ENCODE data around the gene CRYBA2.
A peak's percentile ranks its signal among the peaks of the same experiment; 100 is the strongest.

Gene CRYBA2

DNA sequence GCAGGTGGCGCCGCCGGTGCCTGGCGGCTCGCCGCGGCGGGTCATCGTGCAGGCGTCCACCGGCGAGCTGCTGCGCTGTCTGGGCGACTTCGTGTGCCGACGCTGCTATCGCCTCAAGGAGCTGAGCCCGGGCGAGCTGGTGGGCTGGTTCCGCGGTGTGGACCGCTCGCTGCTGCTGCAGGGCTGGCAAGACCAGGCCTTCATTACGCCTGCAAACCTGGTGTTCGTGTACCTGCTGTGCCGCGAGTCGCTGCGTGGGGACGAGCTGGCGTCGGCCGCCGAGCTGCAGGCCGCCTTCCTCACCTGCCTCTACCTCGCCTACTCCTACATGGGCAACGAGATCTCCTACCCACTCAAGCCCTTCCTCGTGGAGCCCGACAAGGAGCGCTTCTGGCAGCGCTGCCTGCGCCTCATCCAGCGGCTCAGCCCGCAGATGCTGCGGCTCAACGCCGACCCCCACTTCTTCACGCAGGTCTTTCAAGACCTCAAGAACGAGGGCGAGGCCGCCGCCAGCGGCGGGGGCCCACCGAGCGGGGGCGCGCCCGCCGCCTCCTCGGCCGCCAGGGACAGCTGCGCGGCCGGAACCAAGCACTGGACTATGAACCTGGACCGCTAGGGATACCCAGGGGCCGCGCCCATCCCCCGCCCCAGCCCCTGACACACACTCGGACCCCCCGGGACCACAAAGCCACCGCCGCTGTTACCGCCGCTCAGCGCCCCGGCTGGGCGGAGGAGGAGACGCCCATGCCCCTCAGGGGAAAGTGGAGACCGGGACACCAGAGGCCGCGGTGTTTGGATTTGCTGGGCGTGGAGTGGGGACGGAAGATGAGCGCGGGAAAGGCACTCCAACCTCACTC, 32.7 kb downstream of the CRYBA2 start:
- no peak for TF ChIP-seq CTCF (IDR thresholded peaks at IDR 0.05; ENCODE audit: borderline replicate concordance, insufficient read depth, low read depth, low read length)
- no peak overlapping the region for H3K4me3 ChIP-seq (ENCODE audit: low read depth, low read length)

DNA sequence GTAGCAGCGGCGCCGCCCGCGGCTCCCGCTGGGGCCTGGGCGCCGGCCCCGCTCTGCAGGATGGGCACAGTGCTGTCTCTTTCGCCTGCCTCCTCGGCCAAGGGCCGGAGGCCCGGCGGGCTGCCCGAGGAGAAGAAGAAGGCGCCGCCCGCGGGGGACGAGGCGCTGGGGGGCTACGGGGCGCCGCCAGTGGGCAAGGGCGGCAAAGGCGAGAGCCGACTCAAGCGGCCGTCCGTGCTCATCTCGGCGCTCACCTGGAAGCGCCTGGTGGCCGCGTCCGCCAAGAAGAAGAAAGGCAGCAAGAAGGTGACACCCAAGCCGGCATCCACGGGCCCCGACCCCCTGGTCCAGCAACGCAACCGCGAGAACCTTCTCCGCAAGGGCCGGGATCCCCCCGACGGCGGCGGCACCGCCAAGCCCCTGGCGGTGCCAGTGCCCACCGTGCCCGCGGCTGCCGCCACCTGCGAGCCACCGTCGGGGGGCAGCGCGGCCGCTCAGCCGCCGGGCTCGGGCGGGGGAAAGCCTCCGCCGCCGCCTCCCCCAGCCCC, 33.4 kb downstream of the CRYBA2 start:
- peak overlapping the region; percentile 31 for H3K4me3 ChIP-seq (ENCODE audit: low read depth, low read length)
- TF ChIP-seq CTCF (IDR thresholded peaks at IDR 0.05; ENCODE audit: borderline replicate concordance, insufficient read depth, low read depth, low read length): no peak

DNA sequence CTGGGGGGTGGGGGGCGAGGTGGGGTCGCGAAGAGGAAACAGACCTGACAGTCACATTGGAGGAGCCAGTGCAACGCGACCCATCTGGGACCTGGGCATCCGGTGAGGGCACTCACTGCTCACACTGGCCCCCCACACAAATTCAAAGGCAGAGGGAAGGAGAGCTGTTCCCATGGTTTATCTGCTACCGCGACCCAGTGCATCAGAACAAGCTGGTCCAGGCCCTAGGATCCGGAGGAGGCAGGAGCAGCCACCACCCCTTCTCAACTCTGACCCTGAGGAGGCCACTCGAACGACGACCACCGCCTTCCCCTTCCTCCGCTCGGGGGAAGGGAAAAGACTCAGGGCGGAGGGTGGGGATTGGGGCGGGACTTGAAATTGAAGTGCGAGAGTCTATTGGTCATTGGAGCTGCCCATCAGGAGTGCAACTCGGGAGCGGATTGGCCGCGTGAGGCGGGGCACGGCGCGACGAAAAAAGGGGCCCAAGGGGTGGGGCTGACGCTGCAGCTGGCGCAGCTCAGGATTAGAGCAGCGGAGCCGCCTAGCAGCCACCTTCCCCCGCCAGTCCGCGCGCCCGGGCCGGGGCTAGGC, 34.0 kb downstream of the CRYBA2 start, which contains the start of gene CDK5R2:
TSS of gene CDK5R2 (plus strand) at position 526 of the 591 bp plus-strand sequence. CDS start 155 bp downstream, outside the sequence.
- peak within 1 kb of the TSS; percentile 40 for H3K4me3 ChIP-seq (ENCODE audit: low read depth, low read length)
- TF ChIP-seq CTCF (IDR thresholded peaks at IDR 0.05; ENCODE audit: borderline replicate concordance, insufficient read depth, low read depth, low read length): no peak

DNA sequence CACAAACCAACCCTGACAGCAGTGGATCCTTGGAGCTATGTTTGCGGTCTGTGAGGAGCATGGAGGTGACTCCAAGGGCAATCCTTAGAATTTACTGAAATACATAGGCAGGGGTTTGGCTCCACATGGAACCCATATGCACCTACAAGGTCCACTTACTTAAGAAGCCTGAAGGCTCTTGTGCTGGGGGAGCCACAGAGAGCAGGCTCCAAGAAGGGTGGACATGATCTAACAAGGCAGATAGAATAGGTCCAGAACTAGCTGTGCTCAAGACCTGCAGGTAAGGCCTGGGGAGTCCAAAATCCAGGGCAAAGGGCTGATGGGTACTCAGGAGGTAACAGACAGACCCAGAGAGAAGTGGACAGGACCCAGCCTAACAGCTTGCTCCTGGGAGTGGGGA, 34.9 kb downstream of the CRYBA2 start:
- no peak overlapping the region for H3K4me3 ChIP-seq (ENCODE audit: low read depth, low read length)
- TF ChIP-seq CTCF (IDR thresholded peaks at IDR 0.05; ENCODE audit: borderline replicate concordance, insufficient read depth, low read depth, low read length): no peak

- no peak overlapping the region for H3K4me3 ChIP-seq (ENCODE audit: low read depth, low read length)
- no peak for TF ChIP-seq CTCF (IDR thresholded peaks at IDR 0.05; ENCODE audit: borderline replicate concordance, insufficient read depth, low read depth, low read length)
Observed at GRCh38 chr2:218957671-218958070, 35.6 kb downstream of the CRYBA2 start.

DNA sequence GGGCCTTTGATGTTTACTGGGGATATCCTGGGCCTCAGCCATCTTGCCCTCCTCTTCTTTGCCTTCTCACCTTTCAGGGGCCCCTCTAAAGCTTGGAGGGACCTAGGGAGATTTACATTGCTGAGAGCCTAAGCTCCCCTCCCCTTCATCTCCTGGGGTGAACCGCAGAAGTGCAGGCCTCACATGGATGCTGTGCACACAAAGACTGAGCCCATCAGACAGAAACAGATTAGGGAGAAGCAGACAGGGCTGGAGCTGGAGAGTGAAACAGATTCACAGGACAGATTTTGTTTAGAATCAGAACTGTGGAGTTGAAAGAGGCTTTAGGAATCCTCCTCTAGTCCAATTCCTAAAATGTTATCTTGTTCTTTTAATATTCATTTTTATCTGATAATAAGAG, 37.2 kb downstream of the CRYBA2 start:
- no peak for TF ChIP-seq CTCF (IDR thresholded peaks at IDR 0.05; ENCODE audit: borderline replicate concordance, insufficient read depth, low read depth, low read length)
- H3K4me3 ChIP-seq (ENCODE audit: low read depth, low read length): no peak overlapping the region

All from GM12875 (cell line).